HUES48 (cell line): ENCODE data around the gene DCAF7.

Experiments
- H3K27ac ChIP-seq: one replicate; pipeline ENCODE4 v1.7.0; 2013; ENCODE audit warnings: low read depth, low read length, inconsistent platforms
- H3K27me3 ChIP-seq: 2 replicates; pipeline ENCODE4 v1.6.1; 2013; ENCODE audit warnings: mild to moderate bottlenecking, low read length; ENCODE audit not compliant: control insufficient read depth, insufficient read depth
- H3K36me3 ChIP-seq: 2 replicates; pipeline ENCODE4 v1.6.1; 2013; ENCODE audit warnings: low read length; ENCODE audit not compliant: control insufficient read depth, insufficient read depth
- H3K4me1 ChIP-seq: 2 replicates; pipeline ENCODE4 v1.6.1; 2013; ENCODE audit warnings: mild to moderate bottlenecking, low read length; ENCODE audit not compliant: control insufficient read depth, insufficient read depth
- H3K4me3 ChIP-seq: 2 replicates; pipeline ENCODE4 v1.5.1; 2013; ENCODE audit warnings: mild to moderate bottlenecking, low read depth, low read length
- H3K9ac ChIP-seq: 2 replicates; pipeline ENCODE4 v1.6.1; 2013; ENCODE audit warnings: mild to moderate bottlenecking, low read depth, low read length, moderate library complexity
- H3K9me3 ChIP-seq: 2 replicates; pipeline ENCODE4 v1.6.1; 2013; ENCODE audit warnings: low read length; ENCODE audit not compliant: control insufficient read depth, insufficient read depth

The DCAF7 gene

GRCh38 chr17:63537991-63538692 is 12.1 kb upstream of the DCAF7 start:
- Histone ChIP-seq H3K4me1 (no peaks in the 10 kb centered on the region), H3K4me3 (peak overlapping the region; percentile 48), H3K9me3 (no peaks in the 10 kb centered on the region), H3K36me3 (no peaks in the 10 kb centered on the region), H3K27me3 (peaks cover 21% of the 10 kb centered on the region), H3K9ac (no peak overlapping the region), H3K27ac (no peak overlapping the region)

GRCh38 chr17:63538693-63539595 is 11.3 kb upstream of the DCAF7 start:
- peak overlapping the region; percentile 48; the same call in 1 of the 2 replicates for H3K4me3 ChIP-seq
- no peaks in the 10 kb centered on the region for H3K4me1 ChIP-seq
- no peaks in the 10 kb centered on the region for H3K36me3 ChIP-seq
- no peak overlapping the region for H3K9ac ChIP-seq
- H3K9me3 ChIP-seq = no peaks in the 10 kb centered on the region
- H3K27me3 ChIP-seq = peaks cover 21% of the 10 kb centered on the region
- H3K27ac ChIP-seq = no peak overlapping the region

DNA sequence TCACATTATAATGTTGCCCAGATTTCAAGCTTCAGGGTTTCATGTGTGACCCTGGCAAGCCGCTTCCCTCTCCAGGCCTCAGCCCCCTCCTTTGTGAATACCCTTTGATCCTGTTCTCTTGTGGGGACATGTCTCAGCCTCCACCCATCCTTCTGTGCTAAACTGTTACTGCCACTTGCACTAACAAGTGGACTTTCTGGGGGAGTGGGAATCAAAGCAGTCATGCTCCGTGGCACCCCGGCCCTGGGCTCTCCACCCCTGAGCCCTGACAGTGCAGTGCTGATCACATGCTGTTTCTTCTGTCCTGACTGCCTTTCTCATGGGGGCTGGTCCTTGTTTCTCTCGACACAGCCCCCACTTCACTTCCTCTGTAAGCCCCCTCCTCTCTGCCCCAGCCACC is 9.7 kb upstream of the DCAF7 start:
- no peaks in the 10 kb centered on the region for H3K9me3 ChIP-seq
- no peaks in the 10 kb centered on the region for H3K4me1 ChIP-seq
- no peak overlapping the region for H3K27ac ChIP-seq
- no peak overlapping the region for H3K9ac ChIP-seq
- no peaks in the 10 kb centered on the region for H3K36me3 ChIP-seq
- H3K27me3 ChIP-seq = peaks cover 21% of the 10 kb centered on the region
- no peak overlapping the region for H3K4me3 ChIP-seq

- no peaks in the 10 kb centered on the region for H3K4me1 ChIP-seq
- H3K27ac ChIP-seq = no peak overlapping the region
- peaks cover 21% of the 10 kb centered on the region for H3K27me3 ChIP-seq
- H3K36me3 ChIP-seq = no peaks in the 10 kb centered on the region
- no peaks in the 10 kb centered on the region for H3K9me3 ChIP-seq
- no peak overlapping the region for H3K4me3 ChIP-seq
- H3K9ac ChIP-seq = no peak overlapping the region
Observed at GRCh38 chr17:63542218-63542545, 8.1 kb upstream of the DCAF7 start.

- no peak overlapping the region for H3K9ac ChIP-seq
- H3K36me3 ChIP-seq = no peaks in the 10 kb centered on the region
- no peak overlapping the region for H3K4me3 ChIP-seq
- H3K9me3 ChIP-seq = no peaks in the 10 kb centered on the region
- H3K27me3 ChIP-seq = peaks cover 16% of the 10 kb centered on the region
- H3K27ac ChIP-seq = no peak overlapping the region
- H3K4me1 ChIP-seq = no peaks in the 10 kb centered on the region
Observed at GRCh38 chr17:63542942-63543821, 7.1 kb upstream of the DCAF7 start.

- Histone ChIP-seq H3K27ac (no peak overlapping the region), H3K36me3 (no peaks in the 10 kb centered on the region), H3K9me3 (no peaks in the 10 kb centered on the region), H3K4me1 (no peaks in the 10 kb centered on the region), H3K9ac (no peak overlapping the region), H3K4me3 (no peak overlapping the region), H3K27me3 (peaks cover 8% of the 10 kb centered on the region)
Observed at GRCh38 chr17:63543822-63544420, 6.4 kb upstream of the DCAF7 start.

DNA sequence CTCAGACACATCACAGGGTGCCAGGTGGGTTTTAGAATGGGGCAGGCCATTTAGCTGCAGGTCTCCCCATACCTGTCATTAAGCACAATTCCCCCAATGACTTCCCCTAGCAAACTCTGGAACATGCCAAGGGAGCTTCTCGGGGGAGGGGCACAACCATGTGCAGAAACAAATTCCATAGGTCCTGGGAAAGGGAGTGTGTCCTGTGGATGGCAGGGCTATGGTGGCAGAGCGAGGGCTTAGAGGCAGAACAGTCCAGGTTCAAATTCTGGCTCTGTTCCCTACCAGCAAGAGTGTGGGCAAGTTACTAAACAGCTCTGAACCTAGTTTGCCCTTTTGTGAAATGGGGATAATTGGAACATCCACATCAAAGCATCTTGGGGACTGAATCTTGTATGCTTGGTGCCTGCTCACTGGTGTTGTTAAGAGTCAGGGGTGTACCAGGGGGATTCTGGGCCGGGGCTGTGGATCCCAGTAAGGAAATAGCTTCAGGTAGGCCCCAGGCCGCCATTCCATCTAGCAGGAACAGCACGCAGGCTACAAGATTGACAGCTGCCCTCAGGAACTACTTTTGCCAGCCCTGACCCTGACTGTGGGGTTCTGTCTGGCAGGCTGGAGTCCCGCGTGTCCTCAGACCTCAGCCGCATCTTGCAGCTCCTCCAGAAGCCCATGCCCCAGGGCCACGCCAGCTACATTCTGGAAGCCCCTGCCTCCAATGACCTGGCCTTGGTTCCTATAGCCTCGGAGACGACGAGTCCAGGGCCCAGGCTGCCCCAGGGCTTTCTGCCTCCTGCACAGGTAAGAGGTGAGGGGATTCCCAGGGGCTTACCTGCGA is 5.6 kb upstream of the DCAF7 start:
- H3K27ac ChIP-seq = no peak overlapping the region
- H3K4me1 ChIP-seq = 0 out of 2 replicates have a peak, but pooled peaks cover 4% of the 10 kb centered on the region
- no peaks in the 10 kb centered on the region for H3K36me3 ChIP-seq
- peaks cover under 1% of the 10 kb centered on the region for H3K27me3 ChIP-seq
- H3K4me3 ChIP-seq = no peak overlapping the region
- H3K9me3 ChIP-seq = no peaks in the 10 kb centered on the region
- no peak overlapping the region for H3K9ac ChIP-seq

- no peaks in the 10 kb centered on the region for H3K36me3 ChIP-seq
- H3K4me3 ChIP-seq = no peak overlapping the region
- H3K4me1 ChIP-seq = 0 out of 2 replicates have a peak, but pooled peaks cover 4% of the 10 kb centered on the region
- no peak overlapping the region for H3K27ac ChIP-seq
- H3K27me3 ChIP-seq = no peaks in the 10 kb centered on the region
- no peak overlapping the region for H3K9ac ChIP-seq
- no peaks in the 10 kb centered on the region for H3K9me3 ChIP-seq
Observed at GRCh38 chr17:63546308-63547082, 3.8 kb upstream of the DCAF7 start.

- H3K9ac ChIP-seq = no peak overlapping the region
- no peak overlapping the region for H3K27ac ChIP-seq
- no peaks in the 10 kb centered on the region for H3K36me3 ChIP-seq
- H3K27me3 ChIP-seq = no peaks in the 10 kb centered on the region
- no peak overlapping the region for H3K4me3 ChIP-seq
- H3K9me3 ChIP-seq = no peaks in the 10 kb centered on the region
- H3K4me1 ChIP-seq = peaks cover 6% of the 10 kb centered on the region; the same call in 1 of the 2 replicates
Observed at GRCh38 chr17:63547083-63547523, 3.2 kb upstream of the DCAF7 start.
